GM11168 (cell line): ENCODE data around the gene RSPO3.
"Not testable (repeated sequence)": the region's sequence is repeated elsewhere in the genome, so short reads cannot be mapped to it uniquely, and the experiment has no call there.

Experiments
- in situ Hi-C: fragments of 300-500 bp; cut with MboI; formaldehyde crosslinking; loops from one replicate; pipeline ENCODE4 v1.12.0; 2022; ENCODE audit warnings: low sequenced_read_pairs; ENCODE audit not compliant: unreplicated experiment

Gene RSPO3

GRCh38 chr6:127198549-127198948 is 80.1 kb downstream of the RSPO3 start:
- in situ Hi-C loops, result no loop called here

DNA sequence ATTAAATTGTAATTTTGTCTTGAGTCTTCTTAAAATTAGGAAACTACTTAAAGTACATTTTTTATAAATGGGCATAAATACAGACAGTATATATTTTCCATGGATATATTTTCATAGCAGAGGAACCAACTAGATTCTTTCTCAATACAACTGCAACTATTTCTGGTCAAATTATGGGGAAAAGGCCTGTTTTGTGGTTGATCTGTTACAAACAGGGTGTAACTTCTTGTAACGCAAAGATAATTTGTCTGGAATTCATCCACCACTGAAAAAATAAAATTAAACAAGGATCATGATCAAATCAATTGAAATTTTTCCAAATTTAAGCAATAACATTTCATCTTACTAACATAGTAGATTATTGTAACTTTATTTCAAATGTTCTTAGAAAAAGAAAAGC is 81.0 kb downstream of the RSPO3 start:
- in situ Hi-C loops, result no loop called here

DNA sequence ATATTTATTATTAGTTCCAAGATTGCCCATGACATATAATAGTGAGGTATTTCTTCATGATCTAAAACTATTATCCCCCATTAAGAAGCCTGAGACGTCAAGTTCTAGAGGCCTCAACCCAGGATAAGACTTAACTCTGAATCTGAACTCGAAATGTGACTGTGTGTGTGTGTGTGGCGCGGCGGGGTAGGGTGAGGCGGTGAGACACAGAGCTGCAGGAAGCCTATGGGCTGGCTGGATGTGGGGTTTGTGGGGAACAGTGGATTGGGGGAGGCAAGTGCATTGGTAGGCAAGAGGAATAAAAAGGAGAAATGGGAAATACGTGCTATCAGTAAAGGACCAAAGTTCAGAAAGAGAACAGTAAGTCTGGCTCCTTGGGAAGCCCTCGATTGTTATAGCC is 81.6 kb downstream of the RSPO3 start:
- in situ Hi-C loops, result no loop called here

DNA sequence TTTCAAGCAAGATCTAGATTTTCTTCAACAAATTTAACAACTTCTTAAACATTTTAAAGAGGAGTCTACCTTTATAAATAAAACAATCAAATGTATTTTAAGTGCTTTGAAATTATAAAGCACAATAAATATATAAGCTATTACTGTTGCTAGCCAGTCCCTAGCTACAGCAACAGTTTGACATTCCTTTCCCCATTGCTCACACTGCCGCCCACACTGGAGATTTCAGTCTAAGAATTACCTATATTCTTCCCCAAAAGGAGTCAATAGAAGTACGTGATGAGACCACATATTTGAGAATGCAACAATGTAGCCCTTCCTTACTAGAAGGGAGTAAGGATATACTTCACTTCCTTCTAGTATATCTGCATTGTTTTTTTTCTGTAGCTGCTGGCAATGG is 82.8 kb downstream of the RSPO3 start:
- in situ Hi-C loops, result no loop called here

- in situ Hi-C loops, result no loop called here
These were observed 84.2 kb downstream of the RSPO3 start for GRCh38 chr6:127202676-127203075.

- in situ Hi-C loops, result no loop called here
These were observed 85.8 kb downstream of the RSPO3 start for GRCh38 chr6:127204281-127204680.

GRCh38 chr6:127205036-127205435 is 86.6 kb downstream of the RSPO3 start:
- in situ Hi-C loops, result no loop called here

- in situ Hi-C loops, result no loop called here
These were observed 88.1 kb downstream of the RSPO3 start for GRCh38 chr6:127206531-127207095.

- in situ Hi-C loops, result no loop called here
These were observed 89.2 kb downstream of the RSPO3 start for GRCh38 chr6:127207591-127208120.

GRCh38 chr6:127210725-127211124 is 92.3 kb downstream of the RSPO3 start:
- in situ Hi-C loops, result no loop called here

- in situ Hi-C loops, result no loop called here
These were observed 93.9 kb downstream of the RSPO3 start for GRCh38 chr6:127212376-127212775.

DNA sequence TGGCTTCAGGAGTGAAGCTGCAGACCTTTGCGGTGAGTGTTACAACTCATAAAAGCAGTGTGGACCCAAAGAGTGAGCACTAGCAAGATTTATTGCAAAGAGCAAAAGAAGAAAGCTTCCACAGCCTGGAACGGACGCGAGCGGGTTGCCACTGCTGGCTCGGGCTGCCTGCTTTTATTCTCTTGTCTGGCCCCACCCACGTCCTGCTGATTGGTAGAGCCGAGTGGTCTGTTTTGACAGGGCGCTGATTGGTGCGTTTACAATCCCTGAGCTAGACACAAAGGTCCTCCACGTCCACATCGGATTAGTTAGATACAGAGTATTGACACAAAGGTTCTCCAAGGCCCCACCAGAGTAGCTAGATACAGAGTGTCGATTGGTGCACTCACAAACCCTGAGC is 95.6 kb downstream of the RSPO3 start:
- in situ Hi-C loops, result not testable (repeated sequence)

DNA sequence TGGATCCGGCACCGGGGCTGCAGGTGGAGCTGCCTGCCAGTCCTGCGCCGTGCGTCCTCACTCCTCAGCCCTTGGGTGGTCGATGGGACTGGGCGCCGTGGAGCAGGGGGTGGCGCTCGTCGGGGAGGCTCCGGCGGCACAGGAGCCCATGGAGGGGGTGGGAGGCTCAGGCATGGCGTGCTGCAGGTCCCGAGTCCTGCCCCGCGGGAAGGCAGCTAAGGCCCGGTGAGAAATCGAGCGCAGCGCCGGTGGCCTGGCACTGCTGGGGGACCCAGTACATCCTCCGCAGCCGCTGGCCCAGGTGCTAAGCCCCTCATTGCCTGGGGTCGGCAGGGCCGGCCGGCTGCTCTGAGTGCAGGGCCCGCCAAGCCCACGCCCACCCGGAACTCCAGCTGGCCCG is 96.1 kb downstream of the RSPO3 start:
- in situ Hi-C loops, result not testable (repeated sequence)

DNA sequence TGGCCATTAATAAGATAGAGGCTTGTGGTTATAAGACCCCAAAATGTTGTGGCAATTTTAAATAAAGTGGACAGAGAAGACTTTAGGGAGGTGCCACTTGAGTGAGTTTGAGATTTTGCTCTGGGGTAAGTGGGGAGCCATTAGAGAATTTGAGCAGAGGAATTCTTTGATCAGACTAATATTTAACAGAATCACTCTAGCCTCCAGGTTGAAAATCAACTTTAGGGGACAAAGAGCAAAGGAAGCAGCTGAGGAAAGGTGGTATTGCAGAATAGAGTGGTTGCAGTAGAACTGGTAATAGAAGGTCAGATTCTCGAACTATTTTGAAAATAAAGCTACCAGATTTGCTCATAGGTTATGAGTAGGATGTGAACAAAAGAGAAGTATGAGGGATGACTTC is 97.5 kb downstream of the RSPO3 start:
- in situ Hi-C loops, result no loop called here

DNA sequence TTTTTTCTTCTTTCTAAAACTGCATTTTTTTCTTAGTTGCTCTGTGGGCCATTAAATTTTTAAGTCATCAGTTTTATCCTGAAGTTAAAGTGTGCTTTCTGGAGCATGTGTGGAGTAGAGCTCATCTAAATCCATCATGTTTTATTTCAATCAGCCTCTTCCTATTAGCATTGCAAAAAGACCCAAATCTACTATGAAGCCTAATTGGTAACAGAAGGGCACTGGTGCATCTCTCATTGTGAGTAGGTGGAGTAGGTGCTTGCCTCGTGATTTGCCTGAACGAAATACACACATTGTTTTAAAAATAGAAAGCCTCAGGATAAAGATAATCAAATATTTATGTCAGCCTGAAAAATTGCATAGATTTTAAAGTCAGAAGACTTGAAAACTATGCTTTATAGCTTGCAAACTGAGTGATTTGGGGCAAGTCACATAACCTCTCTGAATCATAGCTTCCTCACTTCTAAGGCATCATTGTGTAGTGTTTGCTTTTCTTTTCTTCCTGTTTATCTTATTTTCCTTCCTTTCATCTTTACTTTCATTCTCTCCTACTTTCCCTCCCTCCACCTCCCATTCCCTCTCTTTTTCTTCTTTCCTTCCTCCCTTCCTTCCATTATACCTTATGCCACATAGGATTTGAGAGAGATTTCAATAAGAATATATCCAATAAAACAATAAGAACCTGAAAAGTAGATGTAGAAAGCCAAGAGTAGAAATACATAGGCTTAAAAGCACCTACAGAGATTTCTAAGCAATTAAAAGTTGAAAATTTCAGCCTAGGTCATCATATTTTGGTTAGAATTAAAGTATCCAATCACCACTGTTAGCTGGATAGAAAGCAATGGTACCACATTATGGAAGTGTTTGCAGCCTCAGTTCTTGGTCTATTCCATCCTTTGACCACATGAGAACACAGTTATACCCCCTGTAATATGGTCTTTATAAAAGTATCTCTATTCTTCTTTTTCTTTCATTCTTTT is 98.6 kb downstream of the RSPO3 start:
- in situ Hi-C loops, result no loop called here

GRCh38 chr6:127219869-127220268 is 101.4 kb downstream of the RSPO3 start:
- in situ Hi-C loops, result no loop called here

DNA sequence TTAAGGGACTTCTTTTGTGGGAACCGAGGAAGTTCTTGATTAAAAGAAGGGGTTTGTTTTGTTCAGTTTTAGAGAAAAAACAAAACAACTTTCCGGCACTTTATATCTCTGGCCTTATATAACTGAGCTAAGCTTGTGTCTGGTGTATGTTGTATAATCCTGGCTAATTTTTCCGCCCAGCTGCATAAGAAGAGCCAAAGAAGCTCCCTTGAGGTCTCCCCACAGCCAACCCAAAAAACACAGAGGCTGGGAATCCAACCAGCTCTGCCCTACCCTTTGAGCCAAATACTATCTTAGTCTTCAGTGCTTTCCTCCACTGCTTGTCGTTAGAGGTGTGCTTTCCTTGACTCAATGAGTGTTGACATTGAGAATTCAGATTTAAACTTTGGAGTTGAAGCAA is 102.7 kb downstream of the RSPO3 start:
- in situ Hi-C loops, result no loop called here

DNA sequence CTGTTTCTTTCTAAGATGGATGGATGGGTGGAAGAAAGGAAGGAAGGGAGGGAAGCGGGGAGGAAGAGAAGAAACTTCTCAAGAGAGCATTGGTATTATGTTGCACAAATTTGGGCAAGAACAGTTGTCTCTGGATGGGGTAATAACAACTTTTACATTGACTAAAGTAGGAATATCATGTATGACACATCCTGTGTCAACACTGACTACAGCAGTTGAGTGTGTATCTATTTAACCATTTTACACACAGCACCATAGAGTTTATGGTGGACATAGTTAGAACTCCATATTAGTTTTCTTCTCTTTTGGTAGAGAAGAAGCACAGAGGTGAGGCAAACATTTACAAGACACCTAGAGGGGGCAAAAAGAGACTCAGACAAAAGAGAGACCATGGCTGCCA is 103.9 kb downstream of the RSPO3 start:
- in situ Hi-C loops, result no loop called here

DNA sequence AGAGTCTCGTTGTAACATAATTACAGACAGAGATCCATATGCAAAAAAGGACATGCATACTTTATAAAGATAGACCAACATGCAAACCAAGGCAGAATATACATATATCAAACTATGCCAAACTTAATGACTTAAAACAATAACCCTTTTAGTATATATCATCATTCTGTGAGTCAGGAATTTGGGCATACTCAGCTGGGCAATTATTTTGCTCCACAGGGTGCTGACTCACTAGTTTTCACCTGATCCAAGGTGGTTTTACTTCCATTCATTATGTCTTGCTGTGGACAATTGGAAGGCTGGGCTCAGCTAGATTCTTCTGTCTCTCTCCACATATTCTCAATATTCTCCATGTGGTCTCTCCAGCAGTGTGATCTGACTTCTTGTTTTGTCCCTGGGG is 107.0 kb downstream of the RSPO3 start:
- in situ Hi-C loops, result no loop called here

GRCh38 chr6:127233819-127234218 is 115.3 kb downstream of the RSPO3 start:
- in situ Hi-C loops, result not testable (repeated sequence)

DNA sequence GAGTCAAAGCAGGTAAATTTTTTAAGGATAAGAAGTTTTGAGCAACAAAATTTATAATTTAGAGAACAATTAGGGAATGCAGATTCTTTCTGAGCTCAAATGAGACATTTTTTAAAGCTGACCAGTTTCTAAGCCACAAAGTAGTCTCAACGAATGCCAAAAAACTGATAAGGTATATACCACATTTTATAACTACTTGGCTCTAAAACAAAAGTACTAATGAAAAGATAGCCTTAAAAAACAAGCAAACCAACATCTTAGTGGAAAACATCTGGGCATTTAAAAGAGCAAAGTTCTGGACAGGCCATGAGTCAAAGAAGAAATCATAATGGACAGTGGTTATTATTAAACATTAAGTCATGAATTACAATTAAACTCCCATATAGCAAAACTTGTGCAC is 125.0 kb downstream of the RSPO3 start:
- in situ Hi-C loops, result no loop called here
